Duodenal mucosa (tissue), 2 donors: ENCODE measurements around the gene PRL.

Source experiments
- H3K27ac ChIP-seq: one replicate; pipeline ENCODE4 v1.7.0; 2013; ENCODE audit warnings: low read depth, low read length
- H3K27me3 ChIP-seq, 2 donors: one replicate each; pipeline ENCODE4 v1.7.0; 2013; ENCODE audit warnings: low read length in 2 of 2, control low read depth in 1 of 2; ENCODE audit not compliant: insufficient read depth in 2 of 2, control insufficient read depth in 1 of 2
- H3K36me3 ChIP-seq, 2 donors: one replicate each; pipeline ENCODE4 v1.7.0; 2013; ENCODE audit warnings: low read length in 2 of 2, control low read depth in 1 of 2; ENCODE audit not compliant: insufficient read depth in 2 of 2, control insufficient read depth in 1 of 2
- H3K4me1 ChIP-seq, 2 donors: one replicate each; pipeline ENCODE4 v1.7.0; 2013; ENCODE audit warnings: low read length in 2 of 2, control low read depth in 1 of 2; ENCODE audit not compliant: insufficient read depth in 2 of 2, control insufficient read depth in 1 of 2
- H3K4me3 ChIP-seq, 2 donors: one replicate each; pipeline ENCODE4 v1.7.0; 2013; ENCODE audit warnings: low read length in 2 of 2, low read depth in 1 of 2
- H3K9ac ChIP-seq, 2 donors: one replicate each; pipeline ENCODE4 v1.7.0; 2013; ENCODE audit warnings: low read length in 2 of 2, low read depth in 1 of 2
- H3K9me3 ChIP-seq, 2 donors: one replicate each; pipeline ENCODE4 v1.7.0; 2013; ENCODE audit warnings: low read length in 2 of 2, control low read depth in 1 of 2; ENCODE audit not compliant: control insufficient read depth in 1 of 2

The PRL gene

GRCh38 chr6:22296067-22296466, 769 bp downstream of the PRL start:
- Histone ChIP-seq H3K27me3 (no peaks in the 10 kb centered on the region), H3K4me3 (no peak overlapping the region), H3K9ac (no peak overlapping the region), H3K9me3 (no peaks in the 10 kb centered on the region), H3K27ac (no peak overlapping the region), H3K36me3 (no peaks in the 10 kb centered on the region), H3K4me1 (no peaks in the 10 kb centered on the region)

- H3K27me3 ChIP-seq, result no peaks in the 10 kb centered on the region
- H3K4me3 ChIP-seq, result no peak overlapping the region
- H3K27ac ChIP-seq, result no peak overlapping the region
- H3K9ac ChIP-seq, result no peak overlapping the region
- no peaks in the 10 kb centered on the region for H3K9me3 ChIP-seq
- no peaks in the 10 kb centered on the region for H3K36me3 ChIP-seq
- H3K4me1 ChIP-seq, result no peaks in the 10 kb centered on the region
These were observed 1.7 kb downstream of the PRL start for GRCh38 chr6:22295145-22295544.

- no peaks in the 10 kb centered on the region for H3K27me3 ChIP-seq
- no peak overlapping the region for H3K9ac ChIP-seq
- no peak overlapping the region for H3K27ac ChIP-seq
- H3K36me3 ChIP-seq, result no peaks in the 10 kb centered on the region
- H3K4me1 ChIP-seq, result no peaks in the 10 kb centered on the region
- H3K9me3 ChIP-seq, result no peaks in the 10 kb centered on the region
- H3K4me3 ChIP-seq, result no peak overlapping the region
These were observed 2.5 kb downstream of the PRL start for GRCh38 chr6:22294301-22294700.

GRCh38 chr6:22290045-22290444, 6.8 kb downstream of the PRL start:
- no peak overlapping the region for H3K9ac ChIP-seq
- H3K4me3 ChIP-seq, result no peak overlapping the region

GRCh38 chr6:22288721-22289120, 8.1 kb downstream of the PRL start:
- Histone ChIP-seq H3K9me3 (no peaks in the 10 kb centered on the region), H3K27me3 (no peaks in the 10 kb centered on the region)

More at GRCh38 chr6:22290045-22290444, 6.8 kb downstream of the PRL start:
- H3K27me3 ChIP-seq, result no peaks in the 10 kb centered on the region
- no peak overlapping the region for H3K27ac ChIP-seq
- H3K4me1 ChIP-seq, result no peaks in the 10 kb centered on the region
- no peaks in the 10 kb centered on the region for H3K36me3 ChIP-seq
- no peaks in the 10 kb centered on the region for H3K9me3 ChIP-seq

GRCh38 chr6:22284666-22285065, 12.2 kb downstream of the PRL start:
- Histone ChIP-seq H3K36me3 (no peaks in the 10 kb centered on the region), H3K27me3 (no peaks in the 10 kb centered on the region), H3K9me3 (no peaks in the 10 kb centered on the region), H3K27ac (no peak overlapping the region), H3K9ac (no peak overlapping the region), H3K4me3 (no peak overlapping the region), H3K4me1 (no peaks in the 10 kb centered on the region)

More at GRCh38 chr6:22288721-22289120, 8.1 kb downstream of the PRL start:
- no peaks in the 10 kb centered on the region for H3K4me1 ChIP-seq
- no peaks in the 10 kb centered on the region for H3K36me3 ChIP-seq
- H3K27ac ChIP-seq, result no peak overlapping the region
- H3K9ac ChIP-seq, result no peak overlapping the region
- no peak overlapping the region for H3K4me3 ChIP-seq

- H3K4me3 ChIP-seq, result no peak overlapping the region
- no peaks in the 10 kb centered on the region for H3K36me3 ChIP-seq
- H3K9me3 ChIP-seq, result peaks cover 0 to 3% of the 10 kb centered on the region in 2 donors
- H3K4me1 ChIP-seq, result no peaks in the 10 kb centered on the region
- no peaks in the 10 kb centered on the region for H3K27me3 ChIP-seq
- no peak overlapping the region for H3K9ac ChIP-seq
- H3K27ac ChIP-seq, result no peak overlapping the region
These were observed 15.3 kb downstream of the PRL start for GRCh38 chr6:22281341-22282085.

- Histone ChIP-seq H3K4me1 (no peaks in the 10 kb centered on the region), H3K36me3 (no peaks in the 10 kb centered on the region)
These were observed 17.4 kb downstream of the PRL start for GRCh38 chr6:22279427-22279826.

GRCh38 chr6:22271081-22271480, 25.8 kb downstream of the PRL start:
- no peaks in the 10 kb centered on the region for H3K27me3 ChIP-seq
- H3K4me1 ChIP-seq, result no peaks in the 10 kb centered on the region
- H3K4me3 ChIP-seq, result no peak overlapping the region
- no peak overlapping the region for H3K27ac ChIP-seq
- H3K9ac ChIP-seq, result no peak overlapping the region
- H3K36me3 ChIP-seq, result no peaks in the 10 kb centered on the region
- no peaks in the 10 kb centered on the region for H3K9me3 ChIP-seq

More at GRCh38 chr6:22279427-22279826, 17.4 kb downstream of the PRL start:
- Histone ChIP-seq H3K4me3 (no peak overlapping the region), H3K9me3 (peaks cover 0 to 3% of the 10 kb centered on the region in 2 donors), H3K27me3 (no peaks in the 10 kb centered on the region), H3K9ac (no peak overlapping the region), H3K27ac (no peak overlapping the region)

- Histone ChIP-seq H3K27me3 (no peaks in the 10 kb centered on the region), H3K9me3 (no peaks in the 10 kb centered on the region), H3K4me1 (no peaks in the 10 kb centered on the region), H3K36me3 (no peaks in the 10 kb centered on the region), H3K4me3 (no peak overlapping the region), H3K27ac (no peak overlapping the region), H3K9ac (no peak overlapping the region)
These were observed 33.1 kb downstream of the PRL start for GRCh38 chr6:22263748-22264147.
